GM20431 (cell line): ENCODE data around the gene FILIP1L.

Experiments
- in situ Hi-C: fragments of 300-500 bp; cut with MseI, MboI; formaldehyde crosslinking; loops from one replicate; pipeline ENCODE4 v1.15.0; 2020; ENCODE audit warnings: low sequenced_read_pairs; ENCODE audit not compliant: unreplicated experiment

The FILIP1L gene

DNA sequence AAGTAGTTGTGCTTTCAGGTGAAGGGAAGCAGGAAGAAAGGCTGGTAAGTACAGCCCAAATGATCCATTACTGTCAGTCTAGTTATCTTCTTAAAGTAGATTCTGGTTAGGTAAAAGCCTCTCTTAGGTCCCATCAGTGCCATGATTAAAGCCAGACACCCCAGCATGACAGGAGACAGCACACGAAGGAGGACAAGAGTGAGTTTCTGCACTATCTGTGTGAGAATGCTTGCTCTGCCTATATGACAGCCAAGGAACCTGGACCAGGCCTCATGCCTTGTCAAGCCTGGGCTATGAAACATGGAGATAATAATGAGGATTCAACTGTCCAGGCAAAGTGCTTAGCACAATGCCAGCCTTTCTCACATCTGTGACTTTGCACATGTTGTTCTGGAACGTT, 13.5 kb upstream of the FILIP1L start:
- in situ Hi-C loops: no loop called here

DNA sequence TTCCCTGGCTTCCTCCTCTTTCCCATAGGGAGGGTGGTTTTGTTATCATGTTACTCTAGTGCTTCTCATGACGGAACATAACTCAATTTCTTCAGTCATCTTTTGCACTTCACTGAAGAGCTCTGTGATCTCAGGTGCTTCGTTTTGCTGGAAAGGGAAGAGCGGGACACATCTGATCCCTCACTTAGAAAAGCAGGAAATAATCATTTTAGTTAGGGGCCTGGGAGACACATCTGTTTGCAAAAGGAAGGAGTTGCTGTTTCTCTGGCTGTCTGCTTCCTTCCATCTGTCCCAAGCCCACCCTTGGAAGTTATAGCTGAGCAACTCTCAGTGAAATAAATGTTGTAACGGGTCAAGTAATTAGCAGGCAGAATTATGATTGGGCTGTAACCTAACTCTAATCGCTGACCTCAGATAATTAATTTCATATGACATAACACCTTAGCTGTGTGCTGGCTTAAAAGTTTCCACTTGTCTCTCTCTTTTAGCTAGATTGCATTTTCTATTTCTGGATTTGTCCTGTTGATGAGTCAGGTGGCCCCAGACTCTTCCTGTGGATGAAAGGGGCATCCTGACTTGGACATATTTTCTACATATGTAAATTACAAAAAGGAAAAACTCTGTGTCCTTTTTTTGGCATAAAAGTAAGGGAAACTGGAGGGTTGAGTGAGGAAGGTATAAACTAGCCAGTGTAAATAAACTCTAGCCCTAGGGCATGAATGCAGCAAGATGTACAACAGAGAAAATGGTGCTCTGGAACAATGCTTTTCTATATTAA, 11.0 kb upstream of the FILIP1L start:
- in situ Hi-C loops: no loop called here

DNA sequence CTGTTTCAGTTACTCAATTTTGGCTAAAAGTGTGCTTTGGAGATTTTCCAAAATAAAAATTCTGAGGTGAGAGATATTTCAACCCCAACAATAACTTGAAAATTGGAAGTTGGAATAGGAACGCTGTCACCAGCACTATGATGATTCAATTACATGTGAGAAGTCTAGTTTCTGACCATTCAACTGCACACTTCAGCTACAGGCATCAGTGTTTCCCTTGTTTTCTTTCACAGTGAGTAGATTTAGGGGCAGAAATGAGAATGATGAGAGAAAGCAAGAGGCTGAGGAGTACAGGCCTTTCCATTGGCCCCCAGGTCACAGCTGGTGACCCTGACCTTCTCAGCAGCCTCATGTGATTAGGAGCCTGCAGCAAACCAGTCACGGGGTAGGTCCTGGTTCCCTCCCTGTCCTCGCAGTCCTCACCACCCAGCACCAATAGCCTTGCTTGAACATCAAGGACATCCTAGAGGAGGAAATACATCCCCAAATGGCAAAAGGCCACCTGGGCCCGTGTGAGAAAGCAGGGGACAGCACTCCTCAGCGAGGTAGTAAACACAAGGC, 10.0 kb upstream of the FILIP1L start:
- in situ Hi-C loops: no loop called here

DNA sequence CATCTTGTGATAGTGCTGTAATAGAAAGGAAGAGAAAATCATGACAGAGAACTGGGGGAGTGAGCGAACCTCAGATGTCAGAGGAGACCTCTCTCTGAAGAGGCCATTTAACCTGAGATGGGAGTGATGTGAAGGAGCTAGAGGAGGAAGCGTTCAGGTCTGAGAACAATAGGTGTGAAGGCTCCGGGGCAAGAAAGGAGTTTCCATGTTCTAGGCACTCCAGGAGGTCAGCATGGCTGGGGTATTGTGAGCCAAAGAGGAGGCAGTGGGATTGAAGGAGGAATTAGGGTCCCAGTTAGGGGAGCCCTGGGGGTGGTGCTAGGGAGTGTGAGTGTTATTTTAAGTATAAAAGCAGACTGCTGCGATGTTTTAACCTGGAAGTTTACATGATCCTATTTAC, 8.8 kb upstream of the FILIP1L start:
- in situ Hi-C loops: no loop called here

DNA sequence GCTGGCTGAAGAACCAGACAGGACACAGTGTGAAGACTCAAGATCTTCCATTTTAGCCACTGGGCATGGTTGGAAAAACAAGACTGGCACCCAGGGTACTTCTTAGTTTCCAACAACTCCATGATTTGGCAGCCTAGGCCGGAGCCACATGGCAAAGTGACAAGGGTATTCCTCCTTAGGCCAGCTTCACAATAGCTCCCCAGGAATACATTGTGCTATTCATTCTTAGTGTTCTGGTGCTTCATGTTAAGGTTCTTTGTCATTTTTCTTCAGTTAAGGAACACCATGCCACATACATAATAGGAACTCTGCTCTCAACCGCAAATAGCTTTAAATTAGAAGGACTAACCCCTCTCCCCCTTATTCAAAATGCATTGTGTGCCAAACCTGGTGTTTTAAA, 8.0 kb upstream of the FILIP1L start:
- in situ Hi-C loops: no loop called here

DNA sequence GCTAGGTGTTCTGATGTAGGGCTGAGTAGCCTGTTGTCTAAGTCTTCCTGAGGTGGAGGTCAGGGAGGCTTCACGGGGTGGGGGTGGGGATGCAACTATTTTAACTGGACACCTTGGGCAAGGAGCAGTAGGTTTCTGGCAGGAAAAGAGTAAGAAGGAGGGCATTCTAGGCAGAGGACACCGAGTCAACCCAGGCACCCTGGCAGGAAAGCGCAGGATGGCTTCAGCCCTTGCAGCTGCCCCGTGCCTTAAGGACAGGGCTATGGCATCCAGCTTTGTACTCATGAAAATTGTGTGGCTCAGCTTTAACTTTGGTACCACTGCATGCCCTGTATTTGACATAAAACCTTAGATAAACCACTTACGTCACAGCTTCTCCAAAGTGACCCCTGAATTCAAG, 6.4 kb upstream of the FILIP1L start:
- in situ Hi-C loops: no loop called here

DNA sequence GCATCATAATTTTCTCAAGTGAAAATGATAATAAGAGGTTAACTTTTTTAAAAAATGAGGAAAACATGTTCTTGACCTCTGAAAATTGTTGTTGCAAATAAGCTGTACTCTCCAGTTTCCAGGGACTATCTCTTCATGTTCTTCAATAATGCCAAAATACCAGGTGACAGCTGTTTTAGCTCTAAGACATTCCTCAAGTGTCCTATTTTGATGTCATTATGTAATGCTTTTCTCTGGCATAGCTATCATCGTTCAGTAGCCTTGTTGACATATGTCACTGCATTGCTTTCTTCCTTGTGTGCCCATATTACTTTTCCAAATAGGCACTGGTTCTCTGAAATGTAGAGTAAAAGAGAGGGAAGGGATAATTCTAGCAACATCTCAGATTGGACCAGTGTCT, 5.7 kb upstream of the FILIP1L start:
- in situ Hi-C loops: no loop called here

DNA sequence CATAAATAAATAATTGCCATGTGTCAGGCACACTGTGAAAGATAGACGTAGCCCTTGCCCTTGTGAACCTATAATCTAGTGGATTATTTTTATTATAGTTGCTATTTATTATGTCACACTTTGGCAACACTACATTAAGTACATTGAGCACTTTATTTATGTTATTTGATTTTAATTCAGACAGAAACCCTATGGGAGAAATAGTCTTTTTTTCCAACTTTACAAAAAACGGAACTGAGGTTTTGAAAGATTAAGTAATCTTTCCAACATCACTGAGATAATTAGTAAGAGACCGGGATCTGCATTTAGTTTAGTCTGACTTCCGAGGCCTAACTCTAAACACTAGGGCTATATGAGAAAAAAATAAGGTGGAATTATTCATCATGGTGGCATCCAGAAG, 2.8 kb upstream of the FILIP1L start:
- in situ Hi-C loops: no loop called here

DNA sequence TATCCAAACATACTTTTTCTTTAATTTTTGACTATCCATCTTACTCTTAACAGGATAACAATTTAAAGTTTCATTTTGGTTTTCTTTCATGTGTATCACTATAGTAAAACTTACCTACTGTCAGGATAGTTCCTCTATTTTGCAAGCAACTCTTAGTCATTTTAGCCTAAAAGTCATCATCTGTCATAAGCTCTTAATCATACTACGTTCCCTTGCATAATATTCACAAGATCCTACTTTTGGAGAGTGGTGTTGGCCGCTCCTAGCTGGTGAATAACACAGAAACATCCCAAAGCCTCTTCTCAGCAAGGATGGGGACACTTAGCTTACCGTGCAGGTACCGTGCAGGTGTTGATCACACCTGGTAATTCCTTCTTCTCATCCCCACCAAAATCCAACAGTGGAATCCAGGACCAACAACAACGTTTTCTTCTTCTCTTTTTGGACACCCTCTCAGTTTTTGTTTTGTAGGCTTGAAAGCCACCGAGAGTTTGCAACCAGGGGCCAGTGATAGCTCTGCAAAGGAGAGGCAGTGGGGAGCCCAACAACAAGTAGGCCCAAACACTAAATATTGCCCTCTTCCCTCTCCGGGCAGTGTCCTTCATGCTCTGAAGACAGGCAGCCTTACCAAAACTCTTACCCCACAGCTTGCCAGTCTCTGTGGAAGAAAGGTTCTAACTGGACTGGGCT, 433 bp downstream of the FILIP1L start:
- in situ Hi-C loops: no loop called here

DNA sequence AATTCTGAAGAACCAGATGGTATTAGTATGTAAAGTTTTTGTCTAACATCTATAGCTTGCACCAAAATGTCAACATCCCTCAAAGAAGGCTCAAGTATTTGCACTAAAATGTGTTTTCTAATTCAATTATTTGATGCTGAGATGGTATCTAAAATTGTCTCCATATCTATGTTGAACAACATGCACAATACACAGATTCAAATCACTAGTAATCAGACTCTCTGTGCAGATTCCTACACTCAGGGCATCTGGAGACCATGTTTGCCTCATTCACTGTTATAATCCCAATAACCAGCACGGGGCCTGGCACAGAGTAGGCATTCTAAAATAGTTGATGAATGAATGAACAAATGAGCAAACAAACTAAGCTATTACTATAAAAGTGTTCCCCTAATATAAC, 2.6 kb downstream of the FILIP1L start:
- in situ Hi-C loops: no loop called here

DNA sequence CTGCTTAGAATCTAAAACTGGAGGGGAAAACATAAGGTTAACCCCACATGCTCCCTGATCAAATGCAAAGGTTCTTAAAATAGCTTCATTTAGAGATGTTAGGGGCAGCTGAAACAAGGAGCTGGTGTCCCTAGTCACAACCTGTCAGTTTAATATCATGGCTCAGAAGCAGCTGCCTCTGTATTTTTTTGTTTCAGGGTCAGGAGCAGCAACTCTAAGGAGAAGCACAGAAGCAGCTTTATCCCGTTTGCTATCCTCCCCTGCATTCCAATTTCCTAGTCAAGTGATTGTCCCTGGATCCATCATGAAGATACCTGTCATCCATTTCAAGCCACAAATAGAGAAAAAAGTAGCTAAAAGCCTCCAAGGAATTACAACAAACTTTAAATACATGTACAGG, 4.1 kb downstream of the FILIP1L start:
- in situ Hi-C loops: no loop called here

DNA sequence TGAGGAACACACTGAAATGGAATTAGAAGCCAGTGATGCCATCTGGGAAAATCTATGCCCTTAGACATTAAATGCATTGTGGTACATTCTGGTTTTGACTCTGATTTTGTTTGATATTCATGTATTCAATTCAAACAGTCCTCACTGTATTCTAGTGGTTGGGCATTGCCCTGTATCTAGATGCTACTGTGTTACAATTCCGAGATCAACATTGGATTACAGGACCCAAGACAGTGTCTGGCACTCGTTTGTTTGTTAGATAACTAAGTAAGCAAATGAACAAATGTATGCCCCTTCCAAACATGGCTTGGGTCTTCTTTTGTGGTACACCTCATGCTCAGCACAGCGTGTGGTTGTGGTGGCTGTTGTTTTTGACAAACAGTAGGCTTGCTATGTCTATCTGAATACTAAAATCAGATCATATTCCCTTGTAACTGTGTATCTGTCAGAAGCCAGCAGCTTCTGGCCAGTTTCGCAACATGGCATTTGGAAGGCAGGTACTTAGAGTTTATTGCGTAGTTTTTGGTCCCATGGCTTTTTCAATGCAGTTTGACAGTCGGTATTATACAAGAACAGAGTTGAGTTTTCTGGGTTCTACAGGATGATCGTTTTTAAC, 5.7 kb downstream of the FILIP1L start:
- in situ Hi-C loops: no loop called here

DNA sequence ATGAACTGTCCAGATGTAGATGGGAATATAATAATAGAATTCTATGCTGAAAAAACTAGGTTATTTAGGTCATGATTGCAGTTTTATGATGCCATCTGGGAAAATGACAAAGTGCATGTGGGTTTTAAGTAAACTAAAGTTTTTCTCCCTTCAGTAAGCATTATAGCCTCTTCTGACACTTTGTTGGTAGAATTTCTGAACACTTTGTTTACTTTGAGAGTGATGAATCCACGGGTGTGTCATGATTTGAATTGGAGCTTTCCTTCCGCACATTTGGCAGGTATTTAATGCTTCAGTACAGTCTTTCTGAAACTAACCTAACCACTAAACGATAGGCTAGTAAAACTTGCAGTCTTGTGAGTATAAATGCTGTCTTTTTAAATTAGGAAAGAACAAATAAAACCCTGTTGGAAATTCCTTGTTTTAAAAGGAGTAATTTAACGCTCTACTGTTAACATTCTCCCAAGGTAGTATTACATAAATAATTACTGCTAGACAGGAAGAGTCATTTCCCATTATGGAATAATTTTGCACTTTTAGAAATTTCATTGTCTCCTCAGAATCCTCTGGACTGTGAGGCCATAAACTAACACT, 7.0 kb downstream of the FILIP1L start:
- in situ Hi-C loops: no loop called here

DNA sequence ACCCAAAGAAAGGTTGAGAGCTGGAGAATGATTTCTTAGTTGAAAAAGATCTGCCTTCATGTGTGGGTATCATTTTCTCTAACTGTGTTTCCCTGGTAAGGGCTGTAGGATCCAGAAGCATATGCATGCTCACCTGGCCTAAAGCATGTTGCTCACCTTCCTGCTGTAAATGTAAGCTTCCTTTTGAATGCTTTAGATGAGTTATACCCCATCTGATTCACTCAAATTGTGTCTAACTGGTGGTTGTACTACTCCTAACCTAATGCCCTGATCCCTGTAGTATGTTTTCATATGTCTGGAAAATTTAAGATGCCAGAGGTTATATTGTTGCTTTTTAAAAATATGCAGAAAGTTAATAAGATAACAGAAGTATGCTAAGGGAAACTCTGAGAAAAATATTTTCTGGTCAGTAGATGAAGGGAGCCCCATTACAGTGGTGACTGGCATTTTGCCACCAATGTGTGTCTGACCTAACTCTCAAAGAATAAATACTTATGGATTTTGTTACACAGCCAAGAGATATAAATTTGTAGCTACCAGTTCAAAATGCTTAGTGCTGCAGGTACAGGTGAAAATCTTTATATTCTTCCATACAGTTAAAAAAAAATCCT, 7.7 kb downstream of the FILIP1L start:
- in situ Hi-C loops: no loop called here

DNA sequence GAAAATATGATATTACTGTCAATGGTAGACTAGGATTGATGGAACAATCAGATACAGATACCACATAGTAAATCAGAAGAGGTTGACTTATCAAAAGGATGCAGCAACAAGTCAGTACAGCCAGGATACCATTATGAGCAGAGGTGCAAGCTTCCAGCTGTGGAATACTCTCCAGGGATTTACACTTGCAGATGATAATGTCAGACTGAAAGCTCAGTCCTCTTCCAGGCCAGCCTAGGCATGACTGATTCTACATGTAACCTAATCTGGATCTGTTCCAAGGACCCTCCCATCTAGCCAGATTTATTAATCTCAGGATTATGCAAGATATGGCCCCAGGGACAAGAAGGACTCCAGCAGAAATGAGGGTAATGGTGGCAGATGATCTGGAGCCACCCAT, 8.2 kb downstream of the FILIP1L start:
- in situ Hi-C loops: no loop called here

DNA sequence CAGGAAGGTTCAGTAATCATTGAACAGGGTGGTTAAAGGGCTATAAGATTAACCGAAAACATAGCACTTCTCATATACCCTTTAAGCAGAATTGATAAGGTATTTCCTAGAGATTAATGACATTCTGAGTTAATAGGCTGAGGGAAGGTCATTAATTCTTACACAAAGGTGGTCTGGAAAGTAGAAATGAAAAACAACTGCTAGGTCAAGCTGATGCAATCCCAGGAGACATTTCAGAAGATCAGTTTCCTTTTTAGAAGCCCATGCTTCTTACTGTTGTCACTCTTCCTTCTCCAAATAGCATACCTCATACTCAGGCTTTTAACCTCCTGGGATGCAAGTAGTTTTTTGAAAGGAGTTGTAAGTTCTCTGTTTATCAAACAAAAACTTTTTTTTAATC, 8.8 kb downstream of the FILIP1L start:
- in situ Hi-C loops: no loop called here

DNA sequence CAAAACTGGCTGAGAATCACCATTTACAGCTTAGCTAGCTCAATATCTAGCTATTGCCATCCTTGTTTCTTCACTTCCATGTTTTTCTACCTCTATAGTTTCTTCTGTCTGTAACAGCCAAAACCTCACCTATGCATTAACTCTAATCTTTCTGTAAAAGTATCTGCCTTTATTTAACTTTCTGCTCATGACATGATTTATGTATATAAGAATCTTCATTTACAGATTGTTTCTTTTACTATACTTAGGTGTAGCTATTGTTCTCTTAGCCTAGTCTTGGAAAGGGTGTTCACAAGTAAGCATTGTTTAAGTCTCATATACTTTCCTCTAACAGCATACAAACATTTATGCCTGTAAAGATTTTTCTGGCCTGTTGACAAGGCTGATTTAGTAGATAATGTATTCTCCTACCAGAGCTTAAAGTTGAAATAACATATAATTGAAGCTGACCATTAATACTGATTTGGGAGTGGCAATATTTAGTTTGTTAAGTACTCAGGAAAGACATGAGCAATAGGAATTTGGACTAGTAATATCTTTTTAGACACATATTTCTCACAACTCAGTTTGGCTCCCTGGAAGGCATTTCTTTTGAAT, 9.4 kb downstream of the FILIP1L start:
- in situ Hi-C loops: no loop called here

DNA sequence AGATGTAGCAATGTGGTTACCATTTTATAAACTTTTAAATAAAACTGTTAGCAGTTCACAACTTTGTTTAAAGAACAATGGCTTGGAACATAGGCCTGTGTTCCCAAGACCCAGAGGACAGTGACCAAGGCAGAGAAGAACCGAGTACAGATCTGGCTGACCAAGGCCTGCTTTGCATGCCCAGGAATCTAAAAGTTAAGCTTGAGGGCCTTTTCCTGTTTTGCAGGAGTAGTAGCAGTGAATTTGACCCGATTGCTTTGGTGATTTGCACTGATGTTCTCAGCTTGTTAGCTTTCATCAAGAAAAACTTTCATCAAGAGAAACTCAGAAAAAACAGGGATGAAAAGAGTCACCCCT, 9.9 kb downstream of the FILIP1L start:
- in situ Hi-C loops: no loop called here

DNA sequence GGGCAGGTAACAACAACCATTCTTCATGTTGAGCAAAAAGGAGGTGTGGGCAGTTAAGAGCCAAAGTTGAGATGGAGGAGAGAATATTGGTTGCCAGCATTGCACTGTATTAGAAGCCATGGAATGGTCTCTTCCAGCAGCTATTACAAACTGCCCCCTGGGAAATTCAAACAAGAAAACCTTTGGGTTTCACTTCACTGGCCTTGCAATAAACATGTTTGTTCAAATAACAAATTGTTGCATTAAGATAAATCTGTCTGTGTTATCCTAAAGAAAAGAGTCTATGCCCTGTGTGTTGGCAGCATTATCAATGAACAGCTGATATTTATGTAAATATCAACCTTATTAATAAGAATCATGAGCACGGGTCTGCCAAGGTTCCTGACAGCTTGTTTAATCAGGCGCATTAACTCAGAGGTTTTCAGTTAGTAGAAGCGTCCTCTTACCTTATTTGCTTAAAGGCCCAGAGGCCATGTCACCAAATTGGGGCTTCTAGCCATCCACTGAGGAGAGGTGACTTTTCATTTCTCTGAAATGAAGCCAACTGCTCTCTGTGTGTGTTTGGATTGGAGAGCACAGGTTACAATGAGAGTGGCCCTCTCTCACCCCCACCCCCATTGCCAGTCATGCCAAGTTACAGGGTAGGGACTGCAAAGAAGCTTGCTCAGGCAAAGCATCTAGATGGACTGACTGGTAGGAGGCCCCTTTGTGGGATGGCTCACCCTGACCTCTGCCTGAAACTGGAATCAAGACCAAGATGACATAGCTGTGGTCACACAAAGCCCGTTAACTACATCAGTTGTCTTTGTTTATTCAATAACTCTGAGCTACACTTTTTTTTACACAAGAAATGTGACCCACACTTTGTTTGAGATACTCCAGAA, 10.5 kb downstream of the FILIP1L start:
- in situ Hi-C loops: no loop called here
